ENCODE data around the gene PIGZ. TPM values are rescaled to one million over a fixed set of nuclear protein-coding genes. Genes with fewer than 3 reads are reported as not detected.

Gene PIGZ
- 9.8 TPM for total RNA-seq

GRCh38 chr3:196968233-196969133 lies at the start of gene PIGZ:
TSS of gene PIGZ (minus strand) at chr3:196968833. CDS start at chr3:196952031, 16,802 bp downstream.
- Histone ChIP-seq H3K27me3 (no peaks in the 10 kb centered on the region), H3K27ac (peak within 1 kb of the TSS; percentile 78), H3K4me3 (peak within 1 kb of the TSS; percentile 90 to 98), H3K9me3 (no peaks in the 10 kb centered on the region), H3K36me3 (no peaks in the 10 kb centered on the region), H3K4me1 (peaks cover 17% of the 10 kb centered on the region)
- intact Hi-C loops (cut with DNase I), result loop anchor here (10.0 kb wide), 1 partner anchor 134 kb away; no protein-coding TSS in a partner anchor
- no peak for TF ChIP-seq CTCF (IDR thresholded peaks at IDR 0.05)
- peak in 1 of 2 donors; percentile 2 for TF ChIP-seq POLR2A (IDR thresholded peaks at IDR 0.05)
- DNase-seq (ENCODE audit: extremely low spot score in 2 of 2), result no peak

GRCh38 chr3:197017003-197017402 lies 48.4 kb upstream of the PIGZ start:
- no peaks in the 10 kb centered on the region for H3K27me3 ChIP-seq

GRCh38 chr3:197015790-197016736 lies 47.4 kb upstream of the PIGZ start:
- Histone ChIP-seq H3K27me3 (no peaks in the 10 kb centered on the region), H3K4me1 (no peaks in the 10 kb centered on the region), H3K27ac (no peak overlapping the region), H3K36me3 (no peaks in the 10 kb centered on the region), H3K4me3 (no peak overlapping the region), H3K9me3 (no peaks in the 10 kb centered on the region)
- TF ChIP-seq CTCF (IDR thresholded peaks at IDR 0.05), result no peak
- TF ChIP-seq POLR2AphosphoS5 (IDR thresholded peaks at IDR 0.05; ENCODE audit: insufficient read depth in 1 of 2, low read depth in 1 of 2), result no peak
- TF ChIP-seq POLR2A (IDR thresholded peaks at IDR 0.05), result no peak
- DNase-seq (ENCODE audit: extremely low spot score in 2 of 2), result no peak
- intact Hi-C loops (cut with DNase I), result no loop called here

More at GRCh38 chr3:197017003-197017402, 48.4 kb upstream of the PIGZ start:
- no peak for DNase-seq (ENCODE audit: extremely low spot score in 2 of 2)
- Histone ChIP-seq H3K27ac (no peak overlapping the region), H3K4me1 (no peaks in the 10 kb centered on the region), H3K4me3 (no peak overlapping the region), H3K9me3 (no peaks in the 10 kb centered on the region), H3K36me3 (no peaks in the 10 kb centered on the region)
- intact Hi-C loops (cut with DNase I), result no loop called here
- TF ChIP-seq POLR2A (IDR thresholded peaks at IDR 0.05) (no peak), CTCF (IDR thresholded peaks at IDR 0.05) (no peak), POLR2AphosphoS5 (IDR thresholded peaks at IDR 0.05; ENCODE audit: insufficient read depth in 1 of 2, low read depth in 1 of 2) (no peak)

GRCh38 chr3:197014942-197015575 lies 46.4 kb upstream of the PIGZ start:
- intact Hi-C loops (cut with DNase I), result no loop called here
- DNase-seq (ENCODE audit: extremely low spot score in 2 of 2), result no peak
- Histone ChIP-seq H3K27ac (no peak overlapping the region), H3K4me3 (no peak overlapping the region), H3K36me3 (no peaks in the 10 kb centered on the region), H3K4me1 (no peaks in the 10 kb centered on the region), H3K9me3 (no peaks in the 10 kb centered on the region), H3K27me3 (no peaks in the 10 kb centered on the region)
- TF ChIP-seq POLR2AphosphoS5 (IDR thresholded peaks at IDR 0.05; ENCODE audit: insufficient read depth in 1 of 2, low read depth in 1 of 2) (no peak), POLR2A (IDR thresholded peaks at IDR 0.05) (no peak), CTCF (IDR thresholded peaks at IDR 0.05) (no peak)
